ENCODE results near the gene PARD3B. TPM values are rescaled to one million over a fixed set of nuclear protein-coding genes. Genes with fewer than 3 reads are reported as not detected.

Gene PARD3B
- total RNA-seq, 1 experiment from 2014 or later: 10.1 TPM

GRCh38 chr2:205235434-205235833 is 690.2 kb downstream of the PARD3B start:
- Mint-ChIP-seq H3K27me3 (ENCODE audit: unreplicated experiment) (no peaks in the 10 kb centered on the region), H3K9me3 (ENCODE audit: low read depth, unreplicated experiment) (peaks cover 2% of the 10 kb centered on the region), H3K4me3 (ENCODE audit: low read depth, unreplicated experiment) (no peak overlapping the region), H3K27ac (ENCODE audit: unreplicated experiment) (peak overlapping the region; percentile 96), H3K4me1 (ENCODE audit: low read depth, unreplicated experiment) (peaks cover 14% of the 10 kb centered on the region), H3K36me3 (ENCODE audit: insufficient read depth, unreplicated experiment) (no peaks in the 10 kb centered on the region)
- TF ChIP-seq, protein P1, sequence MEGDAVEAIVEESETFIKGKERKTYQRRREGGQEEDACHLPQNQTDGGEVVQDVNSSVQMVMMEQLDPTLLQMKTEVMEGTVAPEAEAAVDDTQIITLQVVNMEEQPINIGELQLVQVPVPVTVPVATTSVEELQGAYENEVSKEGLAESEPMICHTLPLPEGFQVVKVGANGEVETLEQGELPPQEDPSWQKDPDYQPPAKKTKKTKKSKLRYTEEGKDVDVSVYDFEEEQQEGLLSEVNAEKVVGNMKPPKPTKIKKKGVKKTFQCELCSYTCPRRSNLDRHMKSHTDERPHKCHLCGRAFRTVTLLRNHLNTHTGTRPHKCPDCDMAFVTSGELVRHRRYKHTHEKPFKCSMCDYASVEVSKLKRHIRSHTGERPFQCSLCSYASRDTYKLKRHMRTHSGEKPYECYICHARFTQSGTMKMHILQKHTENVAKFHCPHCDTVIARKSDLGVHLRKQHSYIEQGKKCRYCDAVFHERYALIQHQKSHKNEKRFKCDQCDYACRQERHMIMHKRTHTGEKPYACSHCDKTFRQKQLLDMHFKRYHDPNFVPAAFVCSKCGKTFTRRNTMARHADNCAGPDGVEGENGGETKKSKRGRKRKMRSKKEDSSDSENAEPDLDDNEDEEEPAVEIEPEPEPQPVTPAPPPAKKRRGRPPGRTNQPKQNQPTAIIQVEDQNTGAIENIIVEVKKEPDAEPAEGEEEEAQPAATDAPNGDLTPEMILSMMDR (IDR thresholded peaks at IDR 0.05; ENCODE audit: unreplicated experiment): no peak
- CTCF ChIA-PET: no interaction called here
- DNase-seq: peak; percentile 9
- intact Hi-C loops (cut with micrococcal nuclease; ENCODE audit: unreplicated experiment): no loop called here
- BruUV-seq (replicated peaks): no TSS peak

- no peak overlapping the region for H3K4me3 Mint-ChIP-seq (ENCODE audit: low read depth, unreplicated experiment)
- DNase-seq: no peak
- no peaks in the 10 kb centered on the region for H3K36me3 Mint-ChIP-seq (ENCODE audit: insufficient read depth, unreplicated experiment)
- intact Hi-C loops (cut with micrococcal nuclease; ENCODE audit: unreplicated experiment): no loop called here
- no peaks in the 10 kb centered on the region for H3K27me3 Mint-ChIP-seq (ENCODE audit: unreplicated experiment)
- no TSS peak for BruUV-seq (replicated peaks)
- peaks cover 2% of the 10 kb centered on the region for H3K9me3 Mint-ChIP-seq (ENCODE audit: low read depth, unreplicated experiment)
- TF ChIP-seq, protein P1 (IDR thresholded peaks at IDR 0.05; ENCODE audit: unreplicated experiment): no peak
- CTCF ChIA-PET: interaction anchor here (0.6 kb wide), 1 partner anchor 162 kb away, joined by 3 read pairs; no protein-coding TSS in a partner anchor
- no peak overlapping the region for H3K27ac Mint-ChIP-seq (ENCODE audit: unreplicated experiment)
- H3K4me1 Mint-ChIP-seq (ENCODE audit: low read depth, unreplicated experiment): peaks cover 14% of the 10 kb centered on the region
Measured at GRCh38 chr2:205237524-205237923, 692.2 kb downstream of the PARD3B start.

GRCh38 chr2:205245001-205245400 is 699.7 kb downstream of the PARD3B start:
- intact Hi-C loops (cut with micrococcal nuclease; ENCODE audit: unreplicated experiment): no loop called here
- BruUV-seq (replicated peaks): no TSS peak
- H3K9me3 Mint-ChIP-seq (ENCODE audit: low read depth, unreplicated experiment): no peaks in the 10 kb centered on the region
- H3K36me3 Mint-ChIP-seq (ENCODE audit: insufficient read depth, unreplicated experiment): no peaks in the 10 kb centered on the region
- H3K4me3 Mint-ChIP-seq (ENCODE audit: low read depth, unreplicated experiment): no peak overlapping the region
- no peak overlapping the region for H3K27ac Mint-ChIP-seq (ENCODE audit: unreplicated experiment)
- CTCF ChIA-PET: no interaction called here
- DNase-seq: no peak
- no peaks in the 10 kb centered on the region for H3K27me3 Mint-ChIP-seq (ENCODE audit: unreplicated experiment)
- no peaks in the 10 kb centered on the region for H3K4me1 Mint-ChIP-seq (ENCODE audit: low read depth, unreplicated experiment)
- TF ChIP-seq, protein P1 (IDR thresholded peaks at IDR 0.05; ENCODE audit: unreplicated experiment): no peak

GRCh38 chr2:205245652-205246051 is 700.4 kb downstream of the PARD3B start:
- intact Hi-C loops (cut with micrococcal nuclease; ENCODE audit: unreplicated experiment): no loop called here
- CTCF ChIA-PET: no interaction called here
- Mint-ChIP-seq H3K27ac (ENCODE audit: unreplicated experiment) (no peak overlapping the region), H3K4me1 (ENCODE audit: low read depth, unreplicated experiment) (no peaks in the 10 kb centered on the region), H3K27me3 (ENCODE audit: unreplicated experiment) (no peaks in the 10 kb centered on the region), H3K9me3 (ENCODE audit: low read depth, unreplicated experiment) (no peaks in the 10 kb centered on the region), H3K4me3 (ENCODE audit: low read depth, unreplicated experiment) (no peak overlapping the region), H3K36me3 (ENCODE audit: insufficient read depth, unreplicated experiment) (no peaks in the 10 kb centered on the region)
- no TSS peak for BruUV-seq (replicated peaks)
- TF ChIP-seq, protein P1 (IDR thresholded peaks at IDR 0.05; ENCODE audit: unreplicated experiment): no peak
- DNase-seq: no peak
